Effector CD8-positive, alpha-beta T cell (primary cell): ENCODE measurements around the gene PRKAG3.

Experiments
- DNase-seq: peaks from one replicate; lab custom pipeline; 2025; lab: John Stamatoyannopoulos, UW

Gene PRKAG3

DNA sequence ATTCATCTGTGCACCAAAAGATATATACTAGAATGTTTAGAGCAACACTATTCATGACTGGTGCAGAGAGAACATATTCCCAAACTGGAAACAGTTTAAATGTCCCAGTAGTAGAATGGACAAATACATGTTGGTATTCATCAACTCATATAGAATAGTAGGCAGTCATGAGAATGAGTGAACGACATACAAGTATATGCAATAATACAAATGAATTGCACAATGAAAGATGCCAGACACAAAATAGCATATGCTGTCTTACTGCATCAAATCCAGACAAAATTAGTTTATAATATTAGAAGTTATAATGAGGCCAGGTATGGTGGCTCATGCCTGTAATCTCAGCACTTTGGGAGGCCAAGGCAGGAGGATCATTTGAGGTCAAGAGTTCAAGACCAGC, 8.3 kb upstream of the PRKAG3 start:
- no peak for DNase-seq

DNA sequence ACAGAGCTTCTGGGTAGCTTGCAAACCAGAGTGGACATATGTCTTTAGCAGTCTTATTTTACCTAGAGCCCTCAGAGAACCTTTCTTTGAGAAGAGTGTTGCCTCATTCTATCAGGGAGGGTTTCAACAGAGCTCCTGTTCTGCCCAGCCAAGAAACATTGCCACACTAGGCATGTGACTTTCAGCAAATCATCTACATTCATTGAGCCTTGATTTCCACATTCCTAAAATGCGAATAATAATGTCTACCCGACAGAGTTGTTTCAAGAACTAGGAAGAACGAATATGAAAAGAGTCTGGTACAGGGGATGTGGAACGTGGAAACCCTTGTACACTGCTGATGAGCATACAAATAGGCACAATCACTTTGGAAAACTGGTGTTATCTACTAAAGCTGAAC, 7.8 kb upstream of the PRKAG3 start:
- DNase-seq, result no peak

- DNase-seq, result no peak
Measured at GRCh38 chr2:218837495-218837894, 5.9 kb upstream of the PRKAG3 start.

- DNase-seq, result no peak
Measured at GRCh38 chr2:218834685-218835084, 3.1 kb upstream of the PRKAG3 start.

DNA sequence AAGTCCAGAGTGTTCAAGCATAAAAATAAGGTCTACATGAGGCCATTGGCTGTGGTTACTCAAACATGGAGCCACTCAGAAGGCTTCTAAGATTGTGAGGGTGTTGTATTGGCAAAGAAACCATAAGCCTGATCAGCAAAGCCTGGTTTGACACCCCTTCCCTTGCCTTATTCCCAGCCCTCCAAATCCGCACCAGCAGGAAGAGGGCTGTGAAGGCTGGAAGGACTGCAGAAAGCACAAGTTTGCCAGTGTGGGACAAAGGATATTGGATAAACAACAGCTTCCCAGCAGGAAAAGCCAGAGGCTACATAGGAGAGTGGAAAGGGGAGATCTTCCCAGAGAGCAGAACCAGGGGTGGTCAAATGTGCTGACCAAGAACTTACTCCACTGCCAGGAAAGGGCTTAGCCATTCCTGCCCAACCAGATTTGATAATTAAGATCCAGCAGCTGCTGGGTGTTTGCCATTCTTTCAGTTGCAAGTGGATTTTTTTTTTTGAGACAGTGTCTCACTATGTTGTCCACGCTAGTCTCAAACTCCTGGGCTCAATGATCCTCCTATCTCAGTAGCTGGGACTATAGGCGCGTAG, 1.5 kb upstream of the PRKAG3 start:
- DNase-seq, result no peak

DNA sequence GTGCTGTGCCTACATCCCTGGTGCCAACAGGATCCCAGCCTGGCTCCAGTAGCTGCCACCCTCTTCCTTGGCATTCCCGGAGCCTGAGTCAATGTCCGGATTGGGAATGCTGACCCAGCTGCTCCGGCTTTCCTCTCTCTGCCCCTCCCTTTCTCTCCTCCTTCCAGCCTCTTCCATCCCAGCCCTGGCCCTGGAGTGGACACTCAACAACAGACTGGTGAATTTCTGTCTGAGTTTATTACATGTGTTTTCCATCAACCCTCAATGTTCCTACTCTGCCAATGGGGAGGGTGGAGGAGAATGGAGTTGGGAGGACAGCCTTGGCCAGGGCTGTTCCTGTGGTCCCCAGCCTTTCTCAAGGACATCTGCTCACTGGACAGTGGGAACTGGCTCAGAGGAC, 917 bp upstream of the PRKAG3 start:
- DNase-seq, result no peak

- no peak for DNase-seq
Measured at GRCh38 chr2:218832081-218832480, 478 bp upstream of the PRKAG3 start.

DNA sequence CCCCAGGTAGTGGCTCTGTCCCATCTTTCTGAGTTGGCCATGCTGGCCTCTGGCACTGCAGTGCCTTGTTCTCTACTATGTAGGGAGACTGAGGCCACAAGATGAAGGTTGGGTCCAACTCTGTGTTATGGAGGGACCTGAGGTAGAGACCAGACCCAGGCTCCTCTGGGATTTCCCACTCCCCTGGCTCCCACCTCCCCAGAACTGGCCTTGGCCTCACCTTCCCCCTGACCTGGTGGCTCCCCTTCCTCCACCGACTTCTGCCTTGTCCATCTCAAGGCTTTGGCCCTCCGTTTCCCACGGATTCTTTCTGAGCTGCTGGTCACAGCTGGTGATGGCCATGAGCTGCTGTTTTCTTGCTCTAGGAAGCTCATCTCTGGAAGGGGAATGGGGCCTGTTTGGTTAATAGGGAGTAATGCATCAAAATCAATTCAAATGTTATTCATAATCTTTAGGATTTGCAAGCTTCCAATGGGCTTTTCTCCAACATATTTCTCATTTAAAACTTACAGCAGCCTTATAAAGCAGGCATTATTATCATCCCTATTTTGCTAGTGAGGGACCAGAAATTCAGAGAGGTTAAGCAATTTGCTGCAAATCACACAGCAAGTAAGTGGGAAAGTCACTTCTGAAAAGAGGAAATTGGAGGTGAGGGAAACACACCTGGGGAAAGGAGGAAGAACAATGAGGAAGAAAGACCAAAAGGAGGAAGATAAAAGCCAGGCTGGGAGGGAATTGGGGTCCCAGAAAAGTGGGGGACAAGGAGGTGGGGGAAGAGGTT, 887 bp downstream of the PRKAG3 start:
- no peak for DNase-seq

DNA sequence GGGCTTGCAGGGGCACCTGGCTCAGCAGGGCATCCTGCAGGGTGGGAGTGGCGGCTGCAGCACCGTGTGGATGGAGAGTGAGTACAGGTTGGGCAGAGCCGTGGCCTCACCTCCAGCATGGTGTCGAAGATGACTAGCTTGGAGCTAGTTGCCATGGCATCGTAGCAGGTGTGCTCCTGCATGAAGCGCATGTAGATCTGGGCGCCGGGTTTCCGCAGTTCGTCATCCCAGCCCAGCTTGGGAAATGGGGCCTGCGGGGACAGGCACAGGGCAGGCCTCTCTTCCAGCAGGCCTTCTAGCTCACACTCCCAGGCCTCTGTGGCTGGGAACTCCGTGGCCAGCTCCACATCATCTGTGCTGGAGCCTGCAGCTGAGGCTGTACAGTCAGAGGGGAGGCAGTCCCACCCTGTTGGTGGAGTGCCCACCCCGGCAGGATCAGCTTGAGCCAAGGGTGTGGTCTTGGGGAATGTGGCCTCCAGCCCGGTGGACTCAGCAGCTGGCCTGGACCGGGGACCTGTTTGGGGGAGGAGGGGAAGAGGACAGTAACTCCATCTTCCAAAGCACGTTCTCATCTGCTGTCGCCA, 1.6 kb downstream of the PRKAG3 start:
- DNase-seq, result no peak

- no peak for DNase-seq
Measured at GRCh38 chr2:218828477-218828778, 3.2 kb downstream of the PRKAG3 start.

GRCh38 chr2:218827701-218828476, 3.7 kb downstream of the PRKAG3 start:
- DNase-seq, result no peak

- no peak for DNase-seq
Measured at GRCh38 chr2:218826791-218827190, 4.8 kb downstream of the PRKAG3 start.

- no peak for DNase-seq
Measured at GRCh38 chr2:218824004-218824403, 7.6 kb downstream of the PRKAG3 start.

GRCh38 chr2:218823196-218823855, 8.3 kb downstream of the PRKAG3 start:
- DNase-seq, result no peak

GRCh38 chr2:218822622-218823021, 9.0 kb downstream of the PRKAG3 start:
- no peak for DNase-seq

DNA sequence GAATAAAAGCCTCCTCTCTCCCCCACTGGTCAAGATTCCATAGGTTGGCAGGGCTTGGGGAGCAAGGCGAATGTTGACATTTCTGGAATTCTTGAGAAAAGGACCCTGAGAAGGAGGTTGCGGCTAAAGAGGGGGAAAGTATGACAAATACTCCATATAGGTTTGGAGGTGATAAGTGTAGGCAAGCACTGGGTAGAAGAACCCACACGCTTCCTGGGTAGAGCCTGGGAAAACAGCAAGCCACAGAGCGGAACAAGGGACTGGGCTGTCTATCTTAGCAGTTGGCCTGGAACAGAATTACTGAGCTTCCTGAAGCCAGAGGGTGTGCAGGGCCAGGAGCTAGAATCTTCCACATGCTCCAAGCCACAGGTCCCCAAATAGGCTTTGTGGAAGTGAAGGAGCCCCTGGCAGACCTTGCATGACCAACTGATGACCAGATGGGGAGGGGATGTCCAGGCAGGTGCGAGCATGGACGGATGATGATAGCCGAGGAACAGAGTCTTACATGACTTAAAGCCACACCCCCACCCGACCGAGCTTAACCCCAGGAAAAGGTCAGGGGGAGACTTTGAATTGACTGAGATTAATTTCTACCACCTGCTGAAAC, 9.9 kb downstream of the PRKAG3 start:
- no peak for DNase-seq

GRCh38 chr2:218820746-218821369, 10.7 kb downstream of the PRKAG3 start:
- DNase-seq, result no peak

GRCh38 chr2:218819093-218819492, 12.5 kb downstream of the PRKAG3 start:
- no peak for DNase-seq

DNA sequence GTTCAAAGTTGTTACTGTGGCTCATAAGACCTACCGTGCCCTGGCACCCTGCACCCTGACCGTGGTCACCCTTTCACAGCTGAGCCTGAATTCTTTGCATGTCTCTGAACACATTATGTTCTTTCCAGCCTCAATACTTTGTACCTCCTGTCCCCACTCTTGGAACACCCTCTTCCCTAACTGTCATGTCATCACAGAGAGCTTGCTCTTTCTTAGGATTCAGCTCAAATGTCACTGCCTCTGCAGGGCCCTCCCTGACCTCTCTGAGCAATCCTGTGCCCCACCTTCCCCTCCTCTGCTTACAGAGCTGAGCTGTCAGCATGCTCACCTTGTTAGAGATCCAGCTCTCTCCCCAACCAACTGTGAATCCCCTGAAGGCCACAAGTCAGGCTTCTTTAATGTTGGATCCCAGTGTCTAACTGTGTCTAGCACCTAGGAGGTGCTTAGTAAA, 15.0 kb downstream of the PRKAG3 start:
- no peak for DNase-seq

- DNase-seq, result no peak
Measured at GRCh38 chr2:218815649-218816048, 16.0 kb downstream of the PRKAG3 start.

- no peak for DNase-seq
Measured at GRCh38 chr2:218815244-218815637, 16.4 kb downstream of the PRKAG3 start.
